ENCODE measurements around the gene PPFIA4.
"Not testable (repeated sequence)": the region's sequence is repeated elsewhere in the genome, so short reads cannot be mapped to it uniquely, and the experiment has no call there.

Gene PPFIA4

GRCh38 chr1:203026031-203026665 is at the start of gene PPFIA4:
TSS of gene PPFIA4 (plus strand) at chr1:203026491. CDS start at chr1:203039009, 12,518 bp downstream.
- DNase-seq (ENCODE audit: low spot score): peak; percentile 89

- no peak for DNase-seq (ENCODE audit: low spot score)
These were observed 49.7 kb upstream of the PPFIA4 start for GRCh38 chr1:202976633-202977032.

GRCh38 chr1:202979459-202979858 is 46.8 kb upstream of the PPFIA4 start:
- no peak for DNase-seq (ENCODE audit: low spot score)

- DNase-seq (ENCODE audit: low spot score): no peak
These were observed 44.4 kb upstream of the PPFIA4 start for GRCh38 chr1:202981939-202982338.

GRCh38 chr1:202982715-202983430 is 43.4 kb upstream of the PPFIA4 start:
- DNase-seq (ENCODE audit: low spot score): no peak

GRCh38 chr1:202986120-202986519 is 40.2 kb upstream of the PPFIA4 start:
- not testable (repeated sequence) for DNase-seq (ENCODE audit: low spot score)

- DNase-seq (ENCODE audit: low spot score): no peak
These were observed 39.0 kb upstream of the PPFIA4 start for GRCh38 chr1:202987255-202987654.

- DNase-seq (ENCODE audit: low spot score): no peak
These were observed 38.2 kb upstream of the PPFIA4 start for GRCh38 chr1:202987922-202988583.

GRCh38 chr1:202989879-202990278 is 36.4 kb upstream of the PPFIA4 start:
- no peak for DNase-seq (ENCODE audit: low spot score)

GRCh38 chr1:202991112-202991511 is 35.2 kb upstream of the PPFIA4 start:
- no peak for DNase-seq (ENCODE audit: low spot score)

- DNase-seq (ENCODE audit: low spot score): no peak
These were observed 31.5 kb upstream of the PPFIA4 start for GRCh38 chr1:202994756-202995155.

GRCh38 chr1:202998836-202999750 is 27.2 kb upstream of the PPFIA4 start:
- peak; percentile 70 for DNase-seq (ENCODE audit: low spot score)

GRCh38 chr1:203000217-203000944 is 25.9 kb upstream of the PPFIA4 start:
- DNase-seq (ENCODE audit: low spot score): no peak

GRCh38 chr1:203001986-203002385 is 24.3 kb upstream of the PPFIA4 start:
- DNase-seq (ENCODE audit: low spot score): no peak

- DNase-seq (ENCODE audit: low spot score): no peak
These were observed 23.3 kb upstream of the PPFIA4 start for GRCh38 chr1:203002951-203003350.

GRCh38 chr1:203005395-203006142 is 20.7 kb upstream of the PPFIA4 start:
- DNase-seq (ENCODE audit: low spot score): not testable (repeated sequence)

GRCh38 chr1:203006948-203007871 is 19.1 kb upstream of the PPFIA4 start, which contains the start of gene TMEM183A:
TSS of gene TMEM183A (plus strand) at chr1:203007374. CDS start at chr1:203007466, 92 bp downstream.
- DNase-seq (ENCODE audit: low spot score): peak; percentile 98

- no peak for DNase-seq (ENCODE audit: low spot score)
These were observed 17.1 kb upstream of the PPFIA4 start for GRCh38 chr1:203009185-203009584.

- DNase-seq (ENCODE audit: low spot score): no peak
These were observed 14.7 kb upstream of the PPFIA4 start for GRCh38 chr1:203011582-203011981.
